A549 (cell line): ENCODE results near the gene TNS3. TPM values are rescaled to one million over a fixed set of nuclear protein-coding genes. Genes with fewer than 3 reads are reported as not detected.
A peak's percentile ranks its signal among the peaks of the same experiment; 100 is the strongest.

Source experiments
- ATAC-seq, 2 experiments: fragments of 200-7000 bp in 1 of 2; fragments of >200 bp in 1 of 2; cut with Nextera tagmentation in 1 of 2; cut with Tn5 transposase in 1 of 2; 3 replicates each; pipeline versions ENCODE4 v1.8.0 to v1.9.1; 2018 to 2020; ENCODE audit warnings: mild to moderate bottlenecking in 1 of 2, moderate library complexity in 1 of 2
- CTCF ChIA-PET: fragments of 300-600 bp; sonication (Branson Sonifier 250); formaldehyde crosslinking; extraction: SDS; loops from one replicate; lab custom pipeline; 2021; ENCODE audit warnings: antibody characterized with exemption, inconsistent platforms; lab: Yijun Ruan, JAX
- POLR2A ChIA-PET: fragments of 350-600 bp; formaldehyde crosslinking; extraction: SDS; loops from one replicate; lab custom pipeline; 2021; ENCODE audit warnings: antibody characterized with exemption, inconsistent platforms; lab: Yijun Ruan, JAX
- DNase-seq, 2 experiments: peaks; one replicate each; pipeline versions ENCODE4 v3.0.0 to v3.0.0-alpha.2; 2011 to 2016; ENCODE audit warnings: low read depth in 1 of 2, low spot score in 1 of 2
- FAIRE-seq: peaks from 2 replicates; lab custom pipeline; 2011; peaks lifted over from hg19 to GRCh38; lab: Jason Lieb, UNC
- H3K27ac ChIP-seq, 2 experiments: fragments of >200 bp; sonication (Bioruptor Twin); formaldehyde crosslinking; 3 replicates each; pipeline ENCODE4 v1.5.1; 2016 to 2017
- H3K4me1 ChIP-seq: fragments of >200 bp; sonication (Bioruptor Twin); formaldehyde crosslinking; 3 replicates; pipeline ENCODE4 v1.6.1; 2016
- H3K4me2 ChIP-seq: fragments of >200 bp; sonication (Bioruptor Twin); formaldehyde crosslinking; 3 replicates; pipeline ENCODE4 v1.6.1; 2016
- H3K4me3 ChIP-seq: fragments of >200 bp; sonication (Bioruptor Twin); formaldehyde crosslinking; 3 replicates; pipeline ENCODE4 v1.5.1; 2016
- H3K9me3 ChIP-seq: fragments of >200 bp; sonication (Bioruptor Twin); formaldehyde crosslinking; 3 replicates; pipeline ENCODE4 v1.6.1; 2016
- ATOH8 ChIP-seq: fragments of 250-450 bp; sonication (Bioruptor Pico); IDR thresholded peaks from 2 replicates; pipeline ENCODE4 v1.5.0; 2020; ENCODE audit warnings: low read depth, mild to moderate bottlenecking, moderate library complexity
- BHLHE40 ChIP-seq: IDR thresholded peaks from 2 replicates; pipeline ENCODE4 v1.6.1; 2012; ENCODE audit warnings: low read depth, low read length, inconsistent platforms
- CBX8 ChIP-seq: fragments of 200-600 bp; sonication (generic); IDR thresholded peaks from 2 replicates; pipeline ENCODE4 v1.6.1; 2016
- CEBPB ChIP-seq, 2 experiments: fragments of >200 bp in 1 of 2; sonication (Bioruptor Twin) in 1 of 2; formaldehyde crosslinking in 1 of 2; IDR thresholded peaks; 2 replicates each; pipeline ENCODE4 v1.6.1; 2012 to 2016
- CTCF ChIP-seq: fragments of >200 bp; sonication (Bioruptor Twin); formaldehyde crosslinking; IDR thresholded peaks from 3 replicates; pipeline ENCODE4 v1.5.1; 2016
- HOXA7 ChIP-seq: fragments of 250-450 bp; sonication (Bioruptor Pico); IDR thresholded peaks from 2 replicates; pipeline ENCODE4 v1.5.0; 2020; ENCODE audit warnings: mild to moderate bottlenecking, moderate library complexity
- HOXB13 ChIP-seq: fragments of 250-450 bp; sonication (Bioruptor Pico); IDR thresholded peaks from 2 replicates; pipeline ENCODE4 v1.5.0; 2020; ENCODE audit warnings: low read depth, mild to moderate bottlenecking, moderate library complexity
- HOXB5 ChIP-seq: fragments of 250-450 bp; sonication (Bioruptor Pico); IDR thresholded peaks from 2 replicates; pipeline ENCODE4 v1.5.0; 2020; ENCODE audit warnings: mild to moderate bottlenecking, moderate library complexity
- JUN ChIP-seq, 2 experiments: fragments of >200 bp; sonication (Bioruptor Twin); formaldehyde crosslinking; IDR thresholded peaks; 2 replicates in 1 of 2; 3 replicates in 1 of 2; pipeline ENCODE4 v1.6.1; 2016 to 2017
- KDM5A ChIP-seq: fragments of 200-600 bp; sonication (generic); IDR thresholded peaks from 2 replicates; pipeline ENCODE4 v1.6.1; 2016; ENCODE audit warnings: antibody characterized with exemption, mild to moderate bottlenecking
- MAZ ChIP-seq: fragments of 150-350 bp; IDR thresholded peaks from 2 replicates; pipeline ENCODE4 v1.6.1; 2014; ENCODE audit warnings: antibody characterized with exemption, low read depth, low read length, borderline replicate concordance
- MYC ChIP-seq: IDR thresholded peaks from 2 replicates; pipeline ENCODE4 v1.6.1; 2012; ENCODE audit warnings: mild to moderate bottlenecking, inconsistent platforms, low read length, improper control_type of control experiment, borderline replicate concordance
- NPAS2 ChIP-seq: fragments of 250-450 bp; sonication (Bioruptor Pico); IDR thresholded peaks from 2 replicates; pipeline ENCODE4 v1.8.0; 2022; ENCODE audit warnings: mild to moderate bottlenecking, moderate library complexity, borderline replicate concordance
- RAD21 ChIP-seq, 2 experiments: fragments of >200 bp in 1 of 2; sonication (Bioruptor Twin) in 1 of 2; formaldehyde crosslinking in 1 of 2; IDR thresholded peaks in 1 of 2; conservative IDR thresholded peaks in 1 of 2; 2 replicates in 1 of 2; 3 replicates in 1 of 2; pipeline ENCODE4 v1.6.1; 2012 to 2018; ENCODE audit warnings: inconsistent platforms in 1 of 2
- TFCP2L1 ChIP-seq: fragments of 250-450 bp; sonication (Bioruptor Pico); IDR thresholded peaks from 2 replicates; pipeline ENCODE4 v1.5.0; 2021; ENCODE audit warnings: mild to moderate bottlenecking
- TP53 ChIP-seq: fragments of 250-450 bp; sonication (Bioruptor Pico); IDR thresholded peaks from 2 replicates; pipeline ENCODE4 v1.5.0; 2021; ENCODE audit warnings: mild to moderate bottlenecking, moderate library complexity
- ZC3H11A ChIP-seq: fragments of 450-650 bp; IDR thresholded peaks from 2 replicates; pipeline ENCODE4 v1.6.1; 2014; ENCODE audit warnings: antibody characterized with exemption, mild to moderate bottlenecking
- ZSCAN20 ChIP-seq: fragments of 250-450 bp; sonication (Bioruptor Pico); IDR thresholded peaks from 2 replicates; pipeline ENCODE4 v1.8.0; 2022; ENCODE audit warnings: mild to moderate bottlenecking, moderate library complexity
- WGBS: methylation state at CpG from one replicate; pipeline ENCODE4 v1.1.6; 2017; ENCODE audit errors: missing lambda C conversion rate; 5-methylcytosine and 5-hydroxymethylcytosine counted together
- polyA plus RNA-seq, 4 experiments: library from polyadenylated mRNA; depleted of rRNA in 3 of 4; stranded (reverse); fragments of >200 nt; fragmentation: RNase III in 1 of 4; extraction: RNeasy Plus Mini Kit Qiagen cat#74134 plus additional on column Dnase treatment in 1 of 4; gene quantifications; 2 replicates in 3 of 4; 3 replicates in 1 of 4; pipeline ENCODE4 v1.2.3, GENCODE V29; 2011 to 2017
- TF ChIP-seq, protein P1 (sequence below): fragments of 200-600 bp; sonication (generic); IDR thresholded peaks from 2 replicates; pipeline ENCODE4 v1.6.1; 2016; ENCODE audit warnings: antibody characterized with exemption, mild to moderate bottlenecking, moderate library complexity

Gene TNS3
- polyA plus RNA-seq, 2 of the 4 experiments (the other 2 are of a cell fraction): 107 to 134 TPM

DNA sequence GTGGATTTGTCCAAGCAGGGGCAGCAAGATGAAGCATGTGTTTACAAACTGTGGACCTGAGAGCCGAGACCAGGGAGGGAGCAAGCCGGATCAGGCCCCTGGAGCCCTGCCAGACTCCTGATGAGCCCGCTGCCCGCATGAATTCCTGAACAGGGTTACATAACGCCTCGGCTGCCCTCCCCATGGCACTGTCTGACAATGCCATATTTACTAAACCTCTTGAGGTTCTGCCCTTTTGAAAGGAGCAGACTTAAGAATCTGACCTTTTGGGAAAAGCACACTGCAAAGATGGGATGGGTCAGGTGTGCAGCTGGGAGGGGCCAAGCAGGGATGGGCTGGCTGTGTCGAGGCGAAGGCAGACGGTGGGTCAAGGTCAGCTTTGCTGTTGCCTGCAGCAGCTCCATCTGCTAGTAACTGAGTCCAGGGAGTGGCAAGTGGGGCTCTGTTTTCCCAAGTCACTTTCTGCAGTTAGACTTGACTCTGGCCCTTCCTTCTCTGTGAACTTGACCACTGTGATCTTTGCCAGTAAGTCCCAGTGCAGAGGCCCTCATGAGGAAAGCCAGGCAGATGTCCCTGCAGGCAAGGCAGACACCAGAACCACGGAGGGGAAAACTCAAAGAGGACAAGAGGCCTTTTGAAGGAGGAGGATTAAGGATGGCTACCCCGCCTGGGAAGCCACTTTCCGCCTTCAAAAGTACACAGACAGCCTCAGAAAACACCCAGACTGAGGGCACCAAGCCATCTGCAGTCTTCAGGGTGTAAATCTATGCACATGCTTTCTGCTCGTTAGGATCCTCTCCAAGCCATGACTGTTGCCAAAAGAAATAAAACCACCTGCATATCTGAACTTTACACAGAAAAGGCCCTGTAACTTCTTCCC lies 175.8 kb downstream of the TNS3 start:
- ChIA-PET POLR2A (no interaction called here), CTCF (no interaction called here)
- DNase-seq (peak in 1 of 2 experiments; percentile 49), ATAC-seq (peak in 1 of 2 experiments; percentile 18; a peak in 3 of 6 replicates), FAIRE-seq (no peak)
- H3K4me3 ChIP-seq: no peak overlapping the region
- WGBS: 44% methylated on average over 10 of the region's 13 CpGs
- no peaks in the 10 kb centered on the region for H3K9me3 ChIP-seq
- TF ChIP-seq JUN (IDR thresholded peaks at IDR 0.05) (0 out of 5 replicates have a peak, but pooled peaks of 1 of the 2 experiments have one; percentile 19), CEBPB (IDR thresholded peaks at IDR 0.05) (0 out of 4 replicates have a peak, but pooled peaks of 1 of the 2 experiments have one; percentile 37), KDM5A (no peak), HOXB13 (CRISPR knock-in tag) (no peak)
- peak overlapping the region; percentile 57 for H3K4me2 ChIP-seq
- H3K4me1 ChIP-seq: peaks cover 59% of the 10 kb centered on the region
- H3K27ac ChIP-seq: peak overlapping the region; percentile 38 to 73; a peak in 4 of 6 replicates

- TF ChIP-seq NPAS2 (CRISPR knock-in tag) (no peak), BHLHE40 (no peak), RAD21 (conservative IDR thresholded peaks at IDR 0.05 in 1 of 2, IDR thresholded peaks at IDR 0.05 in 1 of 2) (no peak), HOXA7 (no peak), ATOH8 (CRISPR knock-in tag) (no peak), TFCP2L1 (no peak), ZSCAN20 (CRISPR knock-in tag) (no peak), HOXB5 (CRISPR knock-in tag) (no peak)
- TF ChIP-seq, protein P1, sequence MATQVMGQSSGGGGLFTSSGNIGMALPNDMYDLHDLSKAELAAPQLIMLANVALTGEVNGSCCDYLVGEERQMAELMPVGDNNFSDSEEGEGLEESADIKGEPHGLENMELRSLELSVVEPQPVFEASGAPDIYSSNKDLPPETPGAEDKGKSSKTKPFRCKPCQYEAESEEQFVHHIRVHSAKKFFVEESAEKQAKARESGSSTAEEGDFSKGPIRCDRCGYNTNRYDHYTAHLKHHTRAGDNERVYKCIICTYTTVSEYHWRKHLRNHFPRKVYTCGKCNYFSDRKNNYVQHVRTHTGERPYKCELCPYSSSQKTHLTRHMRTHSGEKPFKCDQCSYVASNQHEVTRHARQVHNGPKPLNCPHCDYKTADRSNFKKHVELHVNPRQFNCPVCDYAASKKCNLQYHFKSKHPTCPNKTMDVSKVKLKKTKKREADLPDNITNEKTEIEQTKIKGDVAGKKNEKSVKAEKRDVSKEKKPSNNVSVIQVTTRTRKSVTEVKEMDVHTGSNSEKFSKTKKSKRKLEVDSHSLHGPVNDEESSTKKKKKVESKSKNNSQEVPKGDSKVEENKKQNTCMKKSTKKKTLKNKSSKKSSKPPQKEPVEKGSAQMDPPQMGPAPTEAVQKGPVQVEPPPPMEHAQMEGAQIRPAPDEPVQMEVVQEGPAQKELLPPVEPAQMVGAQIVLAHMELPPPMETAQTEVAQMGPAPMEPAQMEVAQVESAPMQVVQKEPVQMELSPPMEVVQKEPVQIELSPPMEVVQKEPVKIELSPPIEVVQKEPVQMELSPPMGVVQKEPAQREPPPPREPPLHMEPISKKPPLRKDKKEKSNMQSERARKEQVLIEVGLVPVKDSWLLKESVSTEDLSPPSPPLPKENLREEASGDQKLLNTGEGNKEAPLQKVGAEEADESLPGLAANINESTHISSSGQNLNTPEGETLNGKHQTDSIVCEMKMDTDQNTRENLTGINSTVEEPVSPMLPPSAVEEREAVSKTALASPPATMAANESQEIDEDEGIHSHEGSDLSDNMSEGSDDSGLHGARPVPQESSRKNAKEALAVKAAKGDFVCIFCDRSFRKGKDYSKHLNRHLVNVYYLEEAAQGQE: no peak
- WGBS: 71% methylated on average over 8 of the region's 8 CpGs
- ATAC-seq (peak in 1 of 2 experiments; percentile 3; a peak in 1 of 6 replicates), DNase-seq (no peak), FAIRE-seq (no peak)
- H3K4me1 ChIP-seq: peaks cover 56% of the 10 kb centered on the region
- peak overlapping the region; percentile 57 for H3K4me2 ChIP-seq
- no peak overlapping the region for H3K4me3 ChIP-seq
- CTCF ChIA-PET: no interaction called here
- peak overlapping the region; percentile 12 to 73; a peak in 4 of 6 replicates for H3K27ac ChIP-seq
- POLR2A ChIA-PET: no interaction called here
- no peaks in the 10 kb centered on the region for H3K9me3 ChIP-seq
Measured at GRCh38 chr7:47405286-47405904, 176.5 kb downstream of the TNS3 start.

DNA sequence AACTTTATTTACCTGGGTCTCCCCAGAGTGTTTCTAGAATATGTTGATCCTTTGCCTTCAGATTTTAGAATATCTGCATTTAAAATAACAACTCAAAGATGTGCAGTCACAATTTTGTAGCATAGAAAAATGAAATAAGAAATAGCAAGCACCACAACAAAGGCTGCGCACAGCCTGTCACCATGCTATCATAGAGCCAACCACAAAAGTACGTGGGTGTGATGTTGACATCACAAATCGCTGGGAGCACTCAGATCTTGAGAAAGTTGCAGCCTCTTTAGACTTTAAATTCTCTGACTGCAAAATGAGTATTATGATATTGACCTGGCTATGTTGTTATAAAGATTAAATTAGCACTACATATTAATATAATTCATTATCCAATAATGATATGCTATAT lies 177.9 kb downstream of the TNS3 start:
- 92% methylated on average over 3 of the region's 3 CpGs for WGBS

More for the DNA sequence above, 177.9 kb downstream of the TNS3 start:
- POLR2A ChIA-PET: no interaction called here
- CTCF ChIA-PET: no interaction called here
- FAIRE-seq: no peak
- no peak overlapping the region for H3K4me3 ChIP-seq
- H3K4me2 ChIP-seq: no peak overlapping the region
- peaks cover 46% of the 10 kb centered on the region for H3K4me1 ChIP-seq
- TF ChIP-seq CBX8 (no peak), NPAS2 (CRISPR knock-in tag) (no peak), TP53 (no peak), MAZ (no peak), ZC3H11A (no peak), RAD21 (conservative IDR thresholded peaks at IDR 0.05 in 1 of 2, IDR thresholded peaks at IDR 0.05 in 1 of 2) (no peak), MYC (no peak), CTCF (no peak)
- TF ChIP-seq, protein P1: no peak
- no peak for ATAC-seq
- H3K27ac ChIP-seq: no peak overlapping the region
- no peaks in the 10 kb centered on the region for H3K9me3 ChIP-seq
- DNase-seq: no peak
